Measurements from ENCODE around the gene ZNF598.

The ZNF598 gene

DNA sequence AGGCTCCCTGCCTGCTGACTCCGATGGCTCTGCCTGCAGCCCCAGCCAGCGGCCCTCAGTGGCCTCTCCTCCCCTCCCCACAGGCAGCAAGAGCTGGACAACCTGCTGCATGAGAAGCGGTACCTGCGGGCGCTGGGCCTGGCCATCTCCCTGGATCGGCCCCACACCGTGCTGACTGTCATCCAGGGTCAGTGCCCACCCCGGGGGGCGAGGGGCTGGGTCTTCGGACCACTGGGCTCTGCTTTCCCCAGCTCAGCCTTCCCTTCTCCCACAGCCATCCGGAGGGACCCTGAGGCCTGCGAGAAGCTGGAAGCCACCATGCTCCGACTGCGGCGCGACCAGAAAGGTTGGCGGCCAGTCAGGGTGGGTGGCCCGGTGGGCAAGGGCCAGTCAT, 31.7 kb downstream of the ZNF598 start:
- no peak overlapping the region for H3K9ac ChIP-seq (ENCODE audit: low read length)
- no peak overlapping the region for H3K4me3 ChIP-seq (ENCODE audit: low read depth, low read length)
- H3K4me1 ChIP-seq (ENCODE audit: control insufficient read depth, insufficient read depth, low read length): peaks cover 24% of the 10 kb centered on the region
- no peaks in the 10 kb centered on the region for H3K9me3 ChIP-seq (ENCODE audit: control insufficient read depth, insufficient read depth, low read depth, low read length)
- H3K36me3 ChIP-seq (ENCODE audit: control insufficient read depth, insufficient read depth, low read length): peaks cover 43% of the 10 kb centered on the region
- H3K27ac ChIP-seq (ENCODE audit: low read depth, low read length): no peak overlapping the region
- H3K27me3 ChIP-seq (ENCODE audit: control insufficient read depth, insufficient read depth, low read length): peaks cover 38% of the 10 kb centered on the region

DNA sequence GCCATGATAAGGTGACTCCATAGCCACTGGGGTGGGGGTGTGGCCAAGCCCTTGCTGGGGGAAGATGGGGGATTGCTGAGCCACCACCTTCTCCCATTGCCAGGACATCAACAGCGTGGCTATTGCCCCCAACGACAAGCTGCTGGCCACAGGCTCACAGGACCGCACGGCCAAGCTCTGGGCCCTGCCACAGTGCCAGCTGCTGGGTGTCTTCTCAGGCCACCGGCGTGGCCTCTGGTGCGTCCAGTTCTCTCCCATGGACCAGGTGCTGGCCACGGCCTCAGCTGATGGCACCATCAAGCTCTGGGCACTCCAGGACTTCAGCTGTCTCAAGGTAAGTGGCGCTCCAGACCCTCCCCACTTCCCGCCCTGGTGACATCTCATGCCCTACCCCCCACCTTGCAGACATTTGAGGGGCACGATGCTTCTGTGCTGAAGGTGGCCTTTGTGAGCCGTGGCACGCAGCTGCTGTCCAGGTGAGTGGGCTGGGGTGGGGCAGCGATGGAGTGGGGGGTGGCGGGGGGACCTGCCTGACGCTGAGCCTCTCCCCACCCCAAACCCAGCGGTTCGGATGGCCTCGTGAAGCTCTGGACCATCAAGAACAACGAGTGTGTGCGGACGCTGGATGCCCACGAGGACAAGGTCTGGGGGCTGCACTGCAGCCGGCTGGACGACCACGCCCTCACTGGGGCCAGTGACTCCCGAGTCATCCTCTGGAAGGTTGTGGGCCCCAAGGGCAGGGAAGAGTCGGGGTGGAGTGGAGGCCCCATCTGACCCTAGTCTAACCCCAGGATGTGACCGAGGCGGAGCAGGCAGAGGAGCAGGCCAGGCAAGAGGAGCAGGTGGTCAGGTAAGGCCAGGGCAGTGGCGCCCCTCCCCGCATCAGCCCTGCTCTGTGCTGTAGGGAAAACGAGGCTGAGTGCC, 32.4 kb downstream of the ZNF598 start:
- peaks cover 43% of the 10 kb centered on the region for H3K36me3 ChIP-seq (ENCODE audit: control insufficient read depth, insufficient read depth, low read length)
- no peak overlapping the region for H3K27ac ChIP-seq (ENCODE audit: low read depth, low read length)
- no peaks in the 10 kb centered on the region for H3K9me3 ChIP-seq (ENCODE audit: control insufficient read depth, insufficient read depth, low read depth, low read length)
- H3K4me1 ChIP-seq (ENCODE audit: control insufficient read depth, insufficient read depth, low read length): peaks cover 27% of the 10 kb centered on the region
- no peak overlapping the region for H3K9ac ChIP-seq (ENCODE audit: low read length)
- no peak overlapping the region for H3K4me3 ChIP-seq (ENCODE audit: low read depth, low read length)
- peaks cover 32% of the 10 kb centered on the region for H3K27me3 ChIP-seq (ENCODE audit: control insufficient read depth, insufficient read depth, low read length)

DNA sequence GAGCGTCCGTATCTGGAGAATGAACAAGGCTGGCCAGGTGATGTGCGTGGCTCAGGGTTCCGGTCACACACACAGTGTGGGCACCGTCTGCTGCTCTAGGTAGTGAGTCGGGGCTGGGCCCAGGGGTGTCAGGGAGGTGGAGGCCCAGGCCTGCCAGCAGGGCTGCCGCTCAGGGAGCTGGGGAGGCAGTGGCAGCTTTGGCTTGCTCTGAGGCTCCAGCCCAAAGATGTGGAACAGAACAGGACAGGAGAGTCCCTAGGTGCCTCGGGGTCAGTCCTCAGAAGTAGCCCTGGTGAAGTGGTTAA, 33.5 kb downstream of the ZNF598 start:
- H3K27ac ChIP-seq (ENCODE audit: low read depth, low read length): no peak overlapping the region
- H3K9me3 ChIP-seq (ENCODE audit: control insufficient read depth, insufficient read depth, low read depth, low read length): no peaks in the 10 kb centered on the region
- peaks cover 43% of the 10 kb centered on the region for H3K36me3 ChIP-seq (ENCODE audit: control insufficient read depth, insufficient read depth, low read length)
- peaks cover 17% of the 10 kb centered on the region for H3K4me1 ChIP-seq (ENCODE audit: control insufficient read depth, insufficient read depth, low read length)
- no peak overlapping the region for H3K9ac ChIP-seq (ENCODE audit: low read length)
- no peak overlapping the region for H3K4me3 ChIP-seq (ENCODE audit: low read depth, low read length)
- peaks cover 21% of the 10 kb centered on the region for H3K27me3 ChIP-seq (ENCODE audit: control insufficient read depth, insufficient read depth, low read length)

DNA sequence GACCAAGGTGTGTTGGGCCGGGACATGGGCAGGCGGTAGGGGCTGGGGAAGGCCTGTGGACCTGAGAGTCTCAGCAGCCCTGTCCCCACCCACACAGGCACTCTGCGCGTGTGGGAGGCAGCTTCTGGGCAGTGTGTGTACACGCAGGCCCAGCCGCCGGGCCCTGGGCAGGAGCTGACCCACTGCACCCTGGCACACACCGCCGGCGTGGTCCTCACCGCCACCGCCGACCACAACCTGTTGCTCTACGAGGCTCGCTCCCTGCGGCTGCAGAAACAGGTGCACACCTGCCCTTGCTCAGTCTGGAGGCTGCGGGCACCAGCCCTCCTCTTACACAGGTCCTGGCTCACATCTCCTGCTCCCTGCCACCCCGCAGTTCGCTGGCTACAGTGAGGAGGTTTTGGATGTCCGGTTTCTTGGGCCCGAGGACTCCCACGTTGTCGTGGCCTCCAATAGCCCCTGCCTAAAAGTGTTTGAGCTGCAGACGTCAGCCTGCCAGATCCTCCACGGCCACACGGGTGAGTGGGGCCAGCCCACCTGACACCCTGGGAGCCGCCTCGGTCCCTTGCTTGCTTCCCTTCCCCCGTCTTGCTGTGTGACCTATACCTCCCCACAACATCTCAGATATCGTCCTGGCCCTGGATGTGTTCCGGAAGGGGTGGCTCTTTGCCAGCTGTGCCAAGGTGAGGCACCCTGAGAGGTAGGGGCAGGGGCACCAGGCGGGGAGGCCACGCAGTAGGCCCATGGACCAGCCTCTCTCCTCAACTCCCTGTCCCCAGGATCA, 34.0 kb downstream of the ZNF598 start:
- Histone ChIP-seq H3K4me1 (ENCODE audit: control insufficient read depth, insufficient read depth, low read length) (peaks cover 14% of the 10 kb centered on the region), H3K27me3 (ENCODE audit: control insufficient read depth, insufficient read depth, low read length) (peaks cover 16% of the 10 kb centered on the region), H3K9ac (ENCODE audit: low read length) (no peak overlapping the region), H3K4me3 (ENCODE audit: low read depth, low read length) (no peak overlapping the region), H3K9me3 (ENCODE audit: control insufficient read depth, insufficient read depth, low read depth, low read length) (no peaks in the 10 kb centered on the region), H3K27ac (ENCODE audit: low read depth, low read length) (no peak overlapping the region), H3K36me3 (ENCODE audit: control insufficient read depth, insufficient read depth, low read length) (peaks cover 43% of the 10 kb centered on the region)

DNA sequence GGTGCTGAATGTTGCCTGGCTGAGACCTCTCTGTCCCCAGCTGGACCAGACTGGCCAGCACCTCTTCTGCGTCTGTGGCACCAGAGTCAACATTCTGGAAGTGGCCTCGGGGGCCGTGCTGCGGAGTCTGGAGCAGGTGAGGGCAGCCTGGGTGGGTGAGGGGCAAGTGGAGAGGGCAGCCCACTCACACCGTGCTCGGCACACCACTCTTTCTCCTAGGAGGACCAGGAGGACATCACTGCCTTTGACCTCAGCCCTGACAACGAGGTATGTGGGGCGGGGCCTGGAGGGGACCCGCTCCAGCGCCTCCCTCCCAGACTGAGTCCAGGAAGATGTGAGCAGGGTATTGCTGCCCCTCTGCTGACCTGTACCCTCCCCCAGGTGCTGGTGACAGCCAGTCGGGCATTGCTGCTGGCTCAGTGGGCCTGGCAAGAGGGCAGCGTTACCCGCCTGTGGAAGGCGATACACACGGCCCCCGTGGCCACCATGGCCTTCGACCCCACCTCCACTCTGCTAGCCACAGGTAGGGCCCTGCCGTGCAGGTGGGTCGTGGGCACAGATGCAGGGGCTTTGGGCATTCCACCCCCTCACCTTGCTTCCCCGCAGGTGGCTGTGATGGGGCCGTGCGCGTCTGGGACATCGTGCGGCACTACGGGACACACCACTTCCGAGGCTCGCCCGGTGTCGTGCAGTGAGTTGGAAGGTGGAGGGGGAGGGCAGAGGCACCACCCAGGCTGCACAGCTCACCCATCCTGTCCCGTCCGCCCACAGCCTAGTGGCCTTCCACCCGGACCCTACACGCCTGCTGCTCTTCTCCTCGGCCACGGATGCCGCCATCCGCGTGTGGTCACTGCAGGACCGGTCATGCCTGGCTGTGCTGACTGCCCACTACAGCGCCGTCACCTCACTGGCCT, 35.2 kb downstream of the ZNF598 start:
- H3K9ac ChIP-seq (ENCODE audit: low read length): no peak overlapping the region
- no peak overlapping the region for H3K27ac ChIP-seq (ENCODE audit: low read depth, low read length)
- H3K4me3 ChIP-seq (ENCODE audit: low read depth, low read length): no peak overlapping the region
- peaks cover 8% of the 10 kb centered on the region for H3K4me1 ChIP-seq (ENCODE audit: control insufficient read depth, insufficient read depth, low read length)
- peaks cover 4% of the 10 kb centered on the region for H3K27me3 ChIP-seq (ENCODE audit: control insufficient read depth, insufficient read depth, low read length)
- peaks cover 43% of the 10 kb centered on the region for H3K36me3 ChIP-seq (ENCODE audit: control insufficient read depth, insufficient read depth, low read length)
- no peaks in the 10 kb centered on the region for H3K9me3 ChIP-seq (ENCODE audit: control insufficient read depth, insufficient read depth, low read depth, low read length)

DNA sequence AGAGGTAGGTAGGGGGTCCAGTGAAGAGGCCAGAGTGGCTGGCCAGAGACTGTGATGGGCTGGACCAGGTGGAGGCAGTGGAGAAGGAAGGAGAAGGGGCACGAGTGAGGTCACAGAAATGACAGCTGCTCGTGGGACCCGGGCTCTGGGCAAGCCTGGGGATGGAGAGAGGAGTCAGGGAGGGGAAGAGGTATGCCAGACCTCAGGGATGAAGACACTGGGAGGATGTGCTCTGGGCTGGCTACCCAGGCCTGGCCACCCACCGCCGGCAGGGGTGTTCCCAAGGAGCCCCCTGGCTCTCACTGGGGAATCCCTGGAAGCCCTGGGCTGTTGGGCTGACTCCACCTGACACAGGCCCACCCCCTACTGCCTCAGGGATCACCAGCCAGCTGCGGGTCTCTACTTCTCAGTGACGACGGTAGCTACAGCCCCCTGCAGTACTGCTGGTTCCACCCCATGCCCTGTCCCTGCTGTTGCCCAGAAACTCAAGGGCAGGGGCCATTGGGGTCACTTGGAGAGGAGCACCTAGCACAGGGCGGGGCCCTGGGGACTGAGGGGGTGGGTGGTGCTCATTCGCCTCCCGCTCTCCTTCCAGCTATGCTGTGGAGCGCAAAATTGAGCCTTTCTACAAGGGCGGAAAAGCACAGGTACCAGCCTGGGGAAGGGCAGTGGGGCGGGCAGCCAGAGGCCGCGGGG, 36.0 kb downstream of the ZNF598 start:
- H3K27me3 ChIP-seq (ENCODE audit: control insufficient read depth, insufficient read depth, low read length): no peaks in the 10 kb centered on the region; the same call in 1 of the 2 replicates
- no peak overlapping the region for H3K9ac ChIP-seq (ENCODE audit: low read length)
- no peaks in the 10 kb centered on the region for H3K9me3 ChIP-seq (ENCODE audit: control insufficient read depth, insufficient read depth, low read depth, low read length)
- H3K4me3 ChIP-seq (ENCODE audit: low read depth, low read length): no peak overlapping the region
- H3K36me3 ChIP-seq (ENCODE audit: control insufficient read depth, insufficient read depth, low read length): peaks cover 43% of the 10 kb centered on the region
- H3K4me1 ChIP-seq (ENCODE audit: control insufficient read depth, insufficient read depth, low read length): peaks cover 7% of the 10 kb centered on the region
- H3K27ac ChIP-seq (ENCODE audit: low read depth, low read length): no peak overlapping the region

DNA sequence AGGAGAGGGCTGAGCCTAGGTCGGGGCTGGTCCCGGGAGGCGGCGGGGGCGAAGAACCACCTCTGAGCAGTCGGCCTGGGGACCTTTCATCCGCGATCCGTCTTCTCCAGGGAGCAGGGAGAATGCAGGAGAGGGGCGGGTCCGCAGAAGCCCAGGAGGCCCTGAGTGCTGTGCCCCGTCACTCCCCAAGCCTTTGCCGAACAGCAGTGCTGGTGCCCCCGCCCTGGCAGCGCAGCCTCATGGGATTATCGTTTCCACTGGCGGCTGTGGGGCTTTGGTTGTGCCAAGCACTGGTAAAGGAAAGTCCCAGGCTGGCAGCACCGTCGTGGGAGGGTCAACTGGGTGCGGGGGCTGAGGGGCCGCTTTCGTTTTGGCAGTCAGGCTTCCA, 37.1 kb downstream of the ZNF598 start:
- Histone ChIP-seq H3K36me3 (ENCODE audit: control insufficient read depth, insufficient read depth, low read length) (peaks cover 35% of the 10 kb centered on the region), H3K27ac (ENCODE audit: low read depth, low read length) (peak overlapping the region; percentile 62; the same call in 1 of the 2 replicates), H3K4me3 (ENCODE audit: low read depth, low read length) (peak overlapping the region; percentile 94), H3K9ac (ENCODE audit: low read length) (peak overlapping the region; percentile 88), H3K9me3 (ENCODE audit: control insufficient read depth, insufficient read depth, low read depth, low read length) (no peaks in the 10 kb centered on the region), H3K27me3 (ENCODE audit: control insufficient read depth, insufficient read depth, low read length) (no peaks in the 10 kb centered on the region), H3K4me1 (ENCODE audit: control insufficient read depth, insufficient read depth, low read length) (peaks cover 6% of the 10 kb centered on the region; the same call in 1 of the 2 replicates)

DNA sequence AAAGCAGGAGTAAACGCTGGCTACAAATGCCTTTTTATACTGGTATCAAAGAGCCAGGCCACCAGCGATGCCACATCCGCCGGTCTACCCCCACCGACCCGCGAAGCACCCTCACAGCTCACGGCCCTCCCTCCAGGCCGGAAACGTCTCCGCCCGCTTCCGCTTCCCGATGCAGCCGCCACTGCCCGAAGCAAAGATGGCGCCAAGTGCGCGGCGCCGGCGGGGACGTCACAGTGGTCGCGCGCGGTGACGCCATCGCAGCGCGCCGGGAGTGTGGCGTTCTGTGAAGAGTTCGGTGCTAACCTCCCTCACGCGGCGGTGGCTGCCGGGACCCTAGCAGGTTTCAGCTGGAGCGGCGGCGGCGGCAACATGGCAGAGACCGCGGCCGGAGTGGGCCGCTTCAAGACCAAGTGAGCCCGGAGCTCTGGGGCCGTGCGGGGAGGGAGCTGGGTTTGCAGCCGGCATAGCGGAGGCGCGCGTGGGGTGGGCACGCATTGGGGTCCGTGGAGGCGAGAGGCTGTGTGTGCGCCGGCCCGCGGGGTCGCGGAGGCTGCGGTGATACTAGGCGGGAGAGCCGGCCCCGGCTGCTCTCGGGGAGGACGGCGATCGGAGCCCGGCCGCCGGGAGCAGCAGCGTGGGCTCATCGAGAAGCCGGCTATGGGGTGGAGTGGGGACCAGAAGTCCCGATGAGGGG, 37.7 kb downstream of the ZNF598 start, which contains the start of gene TBL3:
Gene TBL3 (plus strand): TSS at position 258 of the 694 bp plus-strand sequence. CDS start 112 bp downstream, at position 370.
- Histone ChIP-seq H3K9me3 (ENCODE audit: control insufficient read depth, insufficient read depth, low read depth, low read length) (no peaks in the 10 kb centered on the region), H3K27me3 (ENCODE audit: control insufficient read depth, insufficient read depth, low read length) (no peaks in the 10 kb centered on the region), H3K36me3 (ENCODE audit: control insufficient read depth, insufficient read depth, low read length) (peaks cover 31% of the 10 kb centered on the region), H3K4me3 (ENCODE audit: low read depth, low read length) (peak within 1 kb of the TSS; percentile 94), H3K27ac (ENCODE audit: low read depth, low read length) (peak within 1 kb of the TSS; percentile 62; the same call in 1 of the 2 replicates), H3K9ac (ENCODE audit: low read length) (peak within 1 kb of the TSS; percentile 88), H3K4me1 (ENCODE audit: control insufficient read depth, insufficient read depth, low read length) (peaks cover 6% of the 10 kb centered on the region; the same call in 1 of the 2 replicates)

DNA sequence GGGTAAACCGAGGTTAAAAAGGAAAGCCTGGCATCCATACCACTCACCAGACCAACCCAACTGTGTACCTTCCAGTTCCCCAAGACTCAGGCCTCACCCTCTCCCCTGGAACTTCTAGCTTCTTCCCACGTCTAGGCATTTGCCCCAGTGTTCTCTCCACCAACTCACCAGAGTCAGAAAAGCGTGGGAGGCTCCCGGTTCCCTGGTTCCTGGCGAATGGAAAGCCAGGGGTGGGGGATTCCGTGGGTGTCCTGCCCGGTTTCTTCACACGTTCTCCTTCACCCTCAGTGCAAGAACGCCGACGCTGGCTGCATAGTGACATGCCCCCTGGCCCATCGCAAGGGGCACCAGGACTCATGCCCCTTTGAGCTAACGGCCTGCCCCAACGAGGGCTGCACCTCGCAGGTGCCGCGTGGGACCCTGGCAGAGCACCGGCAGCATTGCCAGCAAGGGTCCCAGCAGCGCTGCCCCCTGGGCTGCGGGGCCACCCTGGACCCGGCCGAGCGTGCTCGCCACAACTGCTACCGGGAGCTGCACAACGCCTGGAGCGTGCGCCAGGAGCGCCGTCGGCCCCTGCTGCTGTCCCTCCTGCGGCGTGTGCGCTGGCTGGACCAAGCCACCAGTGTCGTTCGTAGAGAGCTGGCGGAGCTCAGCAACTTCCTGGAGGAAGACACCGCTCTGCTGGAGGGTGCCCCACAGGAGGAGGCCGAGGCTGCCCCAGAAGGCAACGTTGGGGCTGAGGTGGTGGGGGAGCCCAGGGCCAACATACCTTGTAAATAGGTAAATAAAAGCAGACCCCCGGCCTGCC, 41.3 kb downstream of the ZNF598 start:
- Histone ChIP-seq H3K27me3 (ENCODE audit: control insufficient read depth, insufficient read depth, low read length) (no peaks in the 10 kb centered on the region), H3K4me3 (ENCODE audit: low read depth, low read length) (no peak overlapping the region), H3K9me3 (ENCODE audit: control insufficient read depth, insufficient read depth, low read depth, low read length) (no peaks in the 10 kb centered on the region), H3K9ac (ENCODE audit: low read length) (no peak overlapping the region), H3K4me1 (ENCODE audit: control insufficient read depth, insufficient read depth, low read length) (peaks cover 11% of the 10 kb centered on the region), H3K27ac (ENCODE audit: low read depth, low read length) (no peak overlapping the region), H3K36me3 (ENCODE audit: control insufficient read depth, insufficient read depth, low read length) (peaks cover 9% of the 10 kb centered on the region)
